IMR-90 (cell line): ENCODE measurements around the gene MOV10. TPM values are rescaled to one million over a fixed set of nuclear protein-coding genes. Genes with fewer than 3 reads are reported as not detected.
A peak's percentile ranks its signal among the peaks of the same experiment; 100 is the strongest.

Experiments
- ATAC-seq: fragments of 200-7000 bp; cut with Tn5 transposase; 2 replicates; pipeline ENCODE4 v1.9.1; 2020; ENCODE audit warnings: low read depth, mild to moderate bottlenecking, moderate library complexity
- BruUV-seq: library from RNA; stranded (reverse); fragments of 400-500 nt; replicated peaks from 2 replicates; lab custom pipeline; 2021; lab: Mats Ljungman, UMichigan
- CTCF ChIA-PET: fragments of 300-600 bp; formaldehyde crosslinking; extraction: SDS; loops from one replicate; lab custom pipeline; 2021; ENCODE audit warnings: antibody characterized with exemption; lab: Yijun Ruan, JAX
- POLR2A ChIA-PET: fragments of 300-600 bp; sonication (Branson Sonifier 250); formaldehyde crosslinking; loops from one replicate; lab custom pipeline; 2022; ENCODE audit warnings: antibody characterized with exemption; ENCODE audit not compliant: unreplicated experiment; lab: Charles Lee
- DNase-seq: peaks from one replicate; pipeline ENCODE4 v3.0.0; 2013
- H2AFZ ChIP-seq: replicated peaks from 2 replicates; pipeline ENCODE3; 2013; ENCODE audit warnings: low read length, mild to moderate bottlenecking; ENCODE audit not compliant: poor library complexity
- H2AK5ac ChIP-seq: 2 replicates; pipeline ENCODE4 v1.6.1; 2013; ENCODE audit warnings: low read depth, low read length, inconsistent platforms
- H2AK9ac ChIP-seq: replicated peaks from 2 replicates; pipeline ENCODE3; 2013; ENCODE audit warnings: mild to moderate bottlenecking, low read depth, low read length, moderate library complexity; ENCODE audit not compliant: poor library complexity
- H2BK120ac ChIP-seq: 2 replicates; pipeline ENCODE4 v1.6.1; 2013; ENCODE audit warnings: low read depth, low read length, inconsistent platforms
- H2BK15ac ChIP-seq: 3 replicates; pipeline ENCODE4 v1.6.1; 2013; ENCODE audit warnings: low read depth, low read length, inconsistent platforms
- H2BK20ac ChIP-seq: 2 replicates; pipeline ENCODE4 v1.6.1; 2013; ENCODE audit warnings: low read depth, mild to moderate bottlenecking, inconsistent platforms, low read length, moderate library complexity
- H2BK5ac ChIP-seq: 2 replicates; pipeline ENCODE4 v1.6.1; 2013; ENCODE audit warnings: mild to moderate bottlenecking, low read depth, low read length, inconsistent platforms; ENCODE audit not compliant: poor library complexity, severe bottlenecking
- H3K14ac ChIP-seq: replicated peaks from 2 replicates; pipeline ENCODE4 v1.6.1; 2013; ENCODE audit warnings: low read depth, low read length, inconsistent platforms
- H3K18ac ChIP-seq: 2 replicates; pipeline ENCODE4 v1.6.1; 2013; ENCODE audit warnings: low read depth, low read length, control low read depth
- H3K23ac ChIP-seq: 2 replicates; pipeline ENCODE4 v1.6.1; 2013; ENCODE audit warnings: low read depth, low read length, inconsistent platforms
- H3K27ac ChIP-seq: 2 replicates; pipeline ENCODE4 v1.5.1; 2013; ENCODE audit warnings: mild to moderate bottlenecking, control low read depth, low read length; ENCODE audit not compliant: insufficient read depth
- H3K27me3 ChIP-seq: 2 replicates; pipeline ENCODE4 v1.6.1; 2013; ENCODE audit warnings: low read length; ENCODE audit not compliant: control insufficient read depth, insufficient read depth
- H3K36me3 ChIP-seq: 2 replicates; pipeline ENCODE4 v1.6.1; 2013; ENCODE audit warnings: low read length, mixed read lengths; ENCODE audit not compliant: control insufficient read depth, insufficient read depth
- H3K4ac ChIP-seq: 2 replicates; pipeline ENCODE4 v1.6.1; 2013; ENCODE audit warnings: low read depth, low read length, inconsistent platforms
- H3K4me1 ChIP-seq: 2 replicates; pipeline ENCODE4 v1.6.1; 2013; ENCODE audit warnings: low read length, mixed read lengths; ENCODE audit not compliant: control insufficient read depth, insufficient read depth
- H3K4me2 ChIP-seq: 2 replicates; pipeline ENCODE4 v1.6.1; 2013; ENCODE audit warnings: low read depth, mild to moderate bottlenecking, control low read depth, low read length, moderate library complexity
- H3K4me3 ChIP-seq: 2 replicates; pipeline ENCODE4 v1.5.1; 2013; ENCODE audit warnings: low read depth, mild to moderate bottlenecking, control low read depth, low read length, moderate library complexity; ENCODE audit not compliant: insufficient read depth
- H3K56ac ChIP-seq: 2 replicates; pipeline ENCODE4 v1.6.1; 2013; ENCODE audit warnings: low read length, inconsistent platforms; ENCODE audit not compliant: insufficient read depth; ENCODE audit errors: extremely low read depth
- H3K79me1 ChIP-seq, 2 experiments: 2 replicates each; pipeline ENCODE4 v1.6.1; 2013; ENCODE audit warnings: low read length in 2 of 2, inconsistent platforms in 1 of 2, low read depth in 1 of 2
- H3K9ac ChIP-seq: 2 replicates; pipeline ENCODE4 v1.6.1; 2013; ENCODE audit warnings: low read depth, low read length, control low read depth
- H3K9me1 ChIP-seq: 2 replicates; pipeline ENCODE4 v1.6.1; 2013; ENCODE audit warnings: low read length, inconsistent platforms; ENCODE audit not compliant: insufficient read depth
- H3K9me3 ChIP-seq: 2 replicates; pipeline ENCODE4 v1.6.1; 2013; ENCODE audit warnings: low read length; ENCODE audit not compliant: control insufficient read depth, insufficient read depth
- H4K20me1 ChIP-seq: 2 replicates; pipeline ENCODE4 v1.6.1; 2013; ENCODE audit warnings: low read length, inconsistent platforms; ENCODE audit not compliant: insufficient read depth
- H4K5ac ChIP-seq: 2 replicates; pipeline ENCODE4 v1.6.1; 2013; ENCODE audit warnings: mild to moderate bottlenecking, low read depth, low read length, control low read depth
- H4K8ac ChIP-seq, 2 experiments: 2 replicates each; pipeline ENCODE4 v1.6.1; 2013; ENCODE audit warnings: low read depth in 2 of 2, low read length in 2 of 2, control low read depth in 1 of 2, inconsistent platforms in 1 of 2
- H4K91ac ChIP-seq: 2 replicates; pipeline ENCODE4 v1.6.1; 2013; ENCODE audit warnings: low read depth, low read length, inconsistent platforms; ENCODE audit not compliant: insufficient read depth
- BHLHE40 ChIP-seq: fragments of 150-350 bp; IDR thresholded peaks from 2 replicates; pipeline ENCODE4 v1.6.1; 2016; ENCODE audit warnings: mild to moderate bottlenecking, low read depth, low read length
- CEBPB ChIP-seq: IDR thresholded peaks from 2 replicates; pipeline ENCODE4 v1.6.1; 2012; ENCODE audit warnings: low read depth, low read length, improper control_type of control experiment
- CTCF ChIP-seq: conservative IDR thresholded peaks from 2 replicates; pipeline ENCODE4 v1.5.1; 2012; ENCODE audit warnings: mild to moderate bottlenecking, low read depth, low read length, improper control_type of control experiment
- MAFK ChIP-seq: IDR thresholded peaks from 2 replicates; pipeline ENCODE4 v1.6.1; 2012; ENCODE audit warnings: low read depth, low read length, improper control_type of control experiment
- MAZ ChIP-seq: IDR thresholded peaks from 2 replicates; pipeline ENCODE4 v1.6.1; 2012; ENCODE audit warnings: low read depth, mild to moderate bottlenecking, low read length, improper control_type of control experiment, moderate library complexity, borderline replicate concordance
- POLR2A ChIP-seq: IDR thresholded peaks from 2 replicates; pipeline ENCODE4 v1.6.1; 2012; ENCODE audit warnings: mild to moderate bottlenecking, low read depth, low read length
- RCOR1 ChIP-seq: IDR thresholded peaks from 2 replicates; pipeline ENCODE4 v1.6.1; 2012; ENCODE audit warnings: mild to moderate bottlenecking, low read length, improper control_type of control experiment; ENCODE audit not compliant: insufficient replicate concordance
- RFX5 ChIP-seq: IDR thresholded peaks from 2 replicates; pipeline ENCODE4 v1.8.0; 2012; ENCODE audit warnings: low read depth, mild to moderate bottlenecking, low read length, moderate library complexity
- WGBS, 2 experiments: methylation state at CpG; one replicate each; pipeline versions ENCODE4 v1.1.5 to v1.1.7; 2013; ENCODE audit warnings: missing lambda C conversion rate in 2 of 2; ENCODE audit not compliant: insufficient read length in 1 of 2; ENCODE audit errors: extremely low coverage in 2 of 2; 5-methylcytosine and 5-hydroxymethylcytosine counted together
- dilution Hi-C: fragments of 300-500 bp; cut with HindIII; formaldehyde crosslinking; loops from one replicate; pipeline ENCODE4 v1.14.3; 2018; ENCODE audit warnings: low sequenced_read_pairs; ENCODE audit not compliant: unreplicated experiment
- in situ Hi-C: fragments of 300-500 bp; cut with MboI; formaldehyde crosslinking; loops from 3 replicates; pipeline ENCODE4 v1.14.3; 2019; ENCODE audit warnings: low sequenced_read_pairs, inconsistent platforms, mixed read lengths
- intact Hi-C: fragments of 100-400 bp; cut with micrococcal nuclease; formaldehyde crosslinking; loops from 2 replicates; pipeline ENCODE4 v1.10.0; 2022
- polyA plus RNA-seq, 3 experiments: library from polyadenylated mRNA; depleted of rRNA; stranded (reverse); fragments of >200 nt; gene quantifications; 2 replicates each; pipeline ENCODE4 v1.2.3, GENCODE V29; 2012; ENCODE audit warnings: low replicate concordance in 1 of 3
- total RNA-seq: library from RNA; depleted of rRNA; stranded (reverse); fragments of >200 nt; gene quantifications from 2 replicates; pipeline ENCODE4 v1.2.3, GENCODE V29; 2012

MOV10 gene
- total and polyA plus RNA-seq, 2 of the 4 experiments (the other 2 are of a cell fraction) = 36.7 to 103 TPM

- H3K9me1 ChIP-seq = no peaks in the 10 kb centered on the region
- 0% methylated on average over 11 of the region's 68 CpGs; no CpG with 5 or more reads in 1 of the 2 experiments for WGBS, 2 experiments
- H3K9ac ChIP-seq = peak overlapping the region; percentile 89
- peak overlapping the region; percentile 62; the same call in 1 of the 2 replicates for H2AK5ac ChIP-seq
- H3K18ac ChIP-seq = peak overlapping the region; percentile 10
- no peaks in the 10 kb centered on the region for H3K27me3 ChIP-seq
- dilution Hi-C loops (no loop called here), intact Hi-C loops (loop anchor here (1.0 to 5.0 kb wide), 4 partner anchors 26 to 284 kb away; partner anchors contain the start of genes CAPZA1 and ST7L), in situ Hi-C loops (no loop called here)
- CTCF ChIA-PET = interaction anchor here (0.6 to 1.9 kb wide), 6 partner anchors 30 to 304 kb away, joined by 3 to 8 read pairs (median 4); no protein-coding TSS in a partner anchor
- peaks cover 2% of the 10 kb centered on the region; the same call in 1 of the 2 replicates for H3K4me1 ChIP-seq
- H3K14ac ChIP-seq = peak overlapping the region; percentile 95
- BruUV-seq = no TSS peak
- TF ChIP-seq CTCF = peak; percentile 12; the same call in 1 of the 2 replicates
- TF ChIP-seq POLR2A = peak; percentile 18; the same call in 1 of the 2 replicates
- no peak for TF ChIP-seq MAFK
- TF ChIP-seq MAZ = peak; percentile 67; the same call in 1 of the 2 replicates
- no peak for TF ChIP-seq RCOR1
- no peak for TF ChIP-seq BHLHE40
- TF ChIP-seq CEBPB = no peak
- TF ChIP-seq RFX5 = no peak
- H4K91ac ChIP-seq = peak overlapping the region; percentile 83
- no peak overlapping the region for H2BK20ac ChIP-seq
- peak overlapping the region; percentile 96 for H3K4me2 ChIP-seq
- peak overlapping the region; percentile 97 for H3K27ac ChIP-seq
- peak overlapping the region; percentile 95 for H2AFZ ChIP-seq
- peak overlapping the region; percentile 65 for H4K5ac ChIP-seq
- H3K23ac ChIP-seq = peak overlapping the region; percentile 91
- H4K20me1 ChIP-seq = no peaks in the 10 kb centered on the region; the same call in 1 of the 2 replicates
- POLR2A ChIA-PET = interaction anchor here (0.8 to 1.0 kb wide), 2 partner anchors 30 to 56 kb away, joined by 3 read pairs; partner anchors contain the start of gene ST7L
- no peaks in the 10 kb centered on the region; the same call in 1 of the 2 replicates for H3K36me3 ChIP-seq
- H3K79me1 ChIP-seq = peaks cover 30 to 63% of the 10 kb centered on the region in 2 experiments
- peak overlapping the region; percentile 71 for H3K4me3 ChIP-seq
- no peaks in the 10 kb centered on the region for H3K9me3 ChIP-seq
- ATAC-seq = peak; percentile 60
- peak overlapping the region; percentile 81 to 82; a peak in 2 of 4 replicates for H4K8ac ChIP-seq
- H2BK120ac ChIP-seq = peak overlapping the region; percentile 68
- peak overlapping the region; percentile 86 for H3K4ac ChIP-seq
- peak overlapping the region; percentile 94 for H2AK9ac ChIP-seq
- H3K56ac ChIP-seq = peak overlapping the region; percentile 90
- H2BK5ac ChIP-seq = peak overlapping the region; percentile 86
- H2BK15ac ChIP-seq = peak overlapping the region; percentile 2; the same call in 1 of the 3 replicates
- peak; percentile 6 for DNase-seq
Observed at GRCh38 chr1:112674986-112675727, 698 bp downstream of the MOV10 start.
